Measurements from ENCODE around the gene PKIG. TPM values are rescaled to one million over a fixed set of nuclear protein-coding genes. Genes with fewer than 3 reads are reported as not detected.

PKIG gene
- total RNA-seq, 1 experiment from 2014 or later = 27.0 TPM

- no peak overlapping the region for H2BK20ac ChIP-seq (ENCODE audit: low read depth, low read length, poor library complexity, severe bottlenecking)
- no peak overlapping the region for H2AFZ ChIP-seq (ENCODE audit: low read length)
- no peak overlapping the region for H3K27ac ChIP-seq (ENCODE audit: insufficient read length, low read depth, low read length)
- H3K27me3 ChIP-seq (ENCODE audit: insufficient read depth, low read length) = no peaks in the 10 kb centered on the region
- no peaks in the 10 kb centered on the region for H3K79me1 ChIP-seq (ENCODE audit: insufficient read depth, low read depth, low read length, poor library complexity, severe bottlenecking)
- H2BK15ac ChIP-seq (ENCODE audit: low read depth, low read length) = no peak overlapping the region
- no peak overlapping the region for H4K91ac ChIP-seq (ENCODE audit: insufficient read length, low read depth, low read length)
- no peak overlapping the region for H3K18ac ChIP-seq (ENCODE audit: insufficient read length, low read depth, low read length)
- H4K20me1 ChIP-seq (ENCODE audit: control insufficient read depth, insufficient read depth, insufficient read length) = no peaks in the 10 kb centered on the region
- no peak overlapping the region for H4K8ac ChIP-seq (replicated peaks; ENCODE audit: insufficient read length, low read depth, low read length)
- H3K4ac ChIP-seq (ENCODE audit: low read depth, low read length) = no peak overlapping the region
- no peak overlapping the region for H3K4me2 ChIP-seq (ENCODE audit: insufficient read depth, insufficient read length, low read length)
- no peak overlapping the region for H2BK5ac ChIP-seq (ENCODE audit: insufficient read length, low read length)
- no peak overlapping the region for H2BK120ac ChIP-seq (ENCODE audit: low read depth, low read length, poor library complexity, severe bottlenecking)
- H4K5ac ChIP-seq (ENCODE audit: insufficient read length, low read depth, low read length) = no peak overlapping the region
- Mint-ChIP-seq H3K9me3 (no peaks in the 10 kb centered on the region), H3K36me3 (ENCODE audit: insufficient read depth in 1 of 3, low read depth in 3 of 3) (no peaks in the 10 kb centered on the region), H3K27ac (no peak overlapping the region; a peak in 1 of 7 replicates), H3K4me1 (peaks cover 35 to 41% of the 10 kb centered on the region in 2 experiments), H3K4me3 (no peak overlapping the region), H3K27me3 (ENCODE audit: low read depth) (no peaks in the 10 kb centered on the region)
- H3K56ac ChIP-seq (ENCODE audit: insufficient read length, low read depth, low read length) = no peak overlapping the region
- no peak overlapping the region for H2BK12ac ChIP-seq (ENCODE audit: insufficient read length, low read depth, low read length)
- no peak overlapping the region for H3K14ac ChIP-seq (ENCODE audit: insufficient read depth, low read length)
- TF ChIP-seq, protein P1, sequence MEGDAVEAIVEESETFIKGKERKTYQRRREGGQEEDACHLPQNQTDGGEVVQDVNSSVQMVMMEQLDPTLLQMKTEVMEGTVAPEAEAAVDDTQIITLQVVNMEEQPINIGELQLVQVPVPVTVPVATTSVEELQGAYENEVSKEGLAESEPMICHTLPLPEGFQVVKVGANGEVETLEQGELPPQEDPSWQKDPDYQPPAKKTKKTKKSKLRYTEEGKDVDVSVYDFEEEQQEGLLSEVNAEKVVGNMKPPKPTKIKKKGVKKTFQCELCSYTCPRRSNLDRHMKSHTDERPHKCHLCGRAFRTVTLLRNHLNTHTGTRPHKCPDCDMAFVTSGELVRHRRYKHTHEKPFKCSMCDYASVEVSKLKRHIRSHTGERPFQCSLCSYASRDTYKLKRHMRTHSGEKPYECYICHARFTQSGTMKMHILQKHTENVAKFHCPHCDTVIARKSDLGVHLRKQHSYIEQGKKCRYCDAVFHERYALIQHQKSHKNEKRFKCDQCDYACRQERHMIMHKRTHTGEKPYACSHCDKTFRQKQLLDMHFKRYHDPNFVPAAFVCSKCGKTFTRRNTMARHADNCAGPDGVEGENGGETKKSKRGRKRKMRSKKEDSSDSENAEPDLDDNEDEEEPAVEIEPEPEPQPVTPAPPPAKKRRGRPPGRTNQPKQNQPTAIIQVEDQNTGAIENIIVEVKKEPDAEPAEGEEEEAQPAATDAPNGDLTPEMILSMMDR (conservative IDR thresholded peaks at IDR 0.05) = peak; percentile 47; the same call in 2 of the 3 replicates
- no peaks in the 10 kb centered on the region for H3K79me2 ChIP-seq (ENCODE audit: insufficient read depth, low read length)
- peaks cover 8% of the 10 kb centered on the region; the same call in 1 of the 2 replicates for H3K4me1 ChIP-seq (ENCODE audit: insufficient read depth, low read length)
- no peak overlapping the region for H3K9ac ChIP-seq (ENCODE audit: extremely low read depth, insufficient read length, low read length)
- no peak overlapping the region for H3K23ac ChIP-seq (ENCODE audit: insufficient read length, low read depth, low read length)
- H3K9me3 ChIP-seq (ENCODE audit: control insufficient read depth, low read depth, low read length) = no peaks in the 10 kb centered on the region
- H2AK5ac ChIP-seq (ENCODE audit: insufficient read length, low read length) = no peak overlapping the region
- WGBS (ENCODE audit: extremely low coverage, insufficient read length, low lambda C conversion rate) = no CpG with 5 or more reads among the region's 4 CpGs
- no peak for DNase-seq
- H3K23me2 ChIP-seq (ENCODE audit: insufficient read length, low read depth, low read length, poor library complexity, severe bottlenecking) = no peaks in the 10 kb centered on the region
- H3T11ph ChIP-seq (ENCODE audit: low read length) = no peak overlapping the region
Measured at GRCh38 chr20:44598423-44599305, 16.3 kb downstream of the PKIG start.
